ENCODE measurements around the gene PPIG.
"Not testable (repeated sequence)": the region's sequence is repeated elsewhere in the genome, so short reads cannot be mapped to it uniquely, and the experiment has no call there.

Gene PPIG

DNA sequence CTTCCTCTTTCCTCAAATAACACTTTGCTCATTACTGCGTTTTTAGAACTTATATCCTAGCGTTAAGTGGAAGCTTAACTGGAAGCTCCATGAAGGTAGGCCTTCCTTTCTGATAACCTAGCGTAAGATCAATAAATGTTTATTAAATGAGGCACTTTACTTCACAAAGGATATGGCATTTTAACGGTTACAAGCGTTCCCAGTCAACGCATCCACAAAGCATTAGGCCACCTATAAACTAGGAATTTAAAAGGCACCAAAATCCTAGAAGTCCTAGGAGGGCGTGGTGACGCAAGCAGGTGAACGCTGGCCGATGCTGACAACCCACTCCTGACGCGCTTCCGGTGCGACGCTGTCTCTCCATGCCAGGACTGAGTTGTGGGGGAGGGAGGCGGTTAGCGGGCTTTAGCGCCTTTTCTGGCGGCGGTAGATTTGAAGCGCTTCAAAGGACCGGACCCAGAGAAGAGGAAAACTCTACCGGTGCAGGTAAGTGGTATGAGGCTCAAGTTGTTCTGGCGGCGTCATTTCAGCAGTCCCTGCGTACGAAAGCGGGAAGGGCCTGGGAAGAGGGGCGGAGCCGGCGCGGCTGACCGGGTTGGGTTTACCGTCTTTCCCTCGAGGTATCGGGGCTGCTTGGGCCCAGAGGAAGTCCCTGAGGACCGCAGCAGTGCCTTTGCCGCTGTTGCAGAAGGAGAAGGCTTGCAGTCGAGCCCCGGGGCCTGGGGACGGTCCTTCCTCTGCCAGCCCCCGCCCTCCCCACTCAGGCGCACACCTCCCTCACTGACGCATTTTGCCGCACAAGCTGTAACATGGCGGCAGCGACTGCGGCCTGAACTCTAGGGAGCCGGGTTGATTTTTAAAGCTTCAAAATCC is at the start of gene PPIG:
TSS of gene PPIG (plus strand) at position 347 of the 873 bp plus-strand sequence. CDS start 19,691 bp downstream, outside the sequence.
- DNase-seq, result peak; percentile 86 to 95

DNA sequence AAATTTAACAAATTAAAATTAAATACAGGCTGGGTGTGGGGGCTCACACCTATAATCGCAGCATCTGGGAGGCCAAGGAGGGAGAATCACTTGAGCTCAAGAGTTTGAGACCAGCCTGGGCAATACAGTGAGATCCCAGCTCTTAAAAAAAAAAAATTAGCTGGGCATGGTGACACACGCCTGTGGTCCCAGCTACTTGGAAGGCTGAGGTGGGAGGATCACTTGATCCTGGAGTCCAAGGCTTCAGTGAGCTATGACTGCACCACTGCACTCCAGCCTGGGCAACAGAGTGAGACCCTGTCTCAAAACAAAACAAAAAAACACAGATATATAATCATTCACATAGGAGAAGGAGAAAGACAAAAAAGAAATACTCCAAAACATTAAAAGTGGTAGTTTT is 44.7 kb upstream of the PPIG start:
- not testable (repeated sequence) for DNase-seq

DNA sequence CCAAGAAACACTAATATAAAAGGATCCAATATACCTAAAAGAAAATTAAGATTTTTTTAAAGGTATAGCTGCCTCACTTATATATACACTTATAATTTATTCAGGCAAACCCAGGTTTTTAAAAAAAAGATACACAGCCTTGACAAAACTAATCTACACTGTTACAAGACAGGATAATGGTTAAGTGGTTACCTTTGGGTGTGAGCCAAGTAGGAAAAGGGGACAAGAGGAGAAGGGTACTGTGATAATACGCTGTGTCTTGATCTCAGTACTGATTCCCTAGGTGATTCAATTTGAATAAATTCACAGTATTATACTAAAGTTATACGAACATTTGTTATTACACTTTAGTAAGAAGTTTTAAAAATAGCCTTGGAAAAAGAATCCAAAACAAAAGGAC is 44.0 kb upstream of the PPIG start:
- no peak for DNase-seq

DNA sequence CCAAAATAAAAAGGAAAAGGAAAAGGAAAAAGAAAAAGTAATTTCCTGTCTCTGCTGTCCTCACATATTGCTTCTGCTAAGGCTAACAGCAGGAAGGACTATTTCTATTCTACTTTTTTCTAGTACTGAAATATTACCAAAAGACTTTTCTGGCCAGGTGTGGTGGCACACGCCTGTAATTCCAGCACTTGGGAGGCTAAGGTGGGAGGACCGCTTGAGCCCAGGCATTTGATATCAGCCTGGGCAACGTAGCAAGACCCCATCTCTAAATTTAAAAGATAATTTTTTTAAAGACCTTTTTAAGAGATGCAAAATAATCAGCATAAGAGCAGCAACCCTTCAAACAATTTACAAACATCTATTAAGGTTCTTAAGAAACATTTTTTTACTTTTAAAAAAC is 41.7 kb upstream of the PPIG start:
- DNase-seq, result no peak

DNA sequence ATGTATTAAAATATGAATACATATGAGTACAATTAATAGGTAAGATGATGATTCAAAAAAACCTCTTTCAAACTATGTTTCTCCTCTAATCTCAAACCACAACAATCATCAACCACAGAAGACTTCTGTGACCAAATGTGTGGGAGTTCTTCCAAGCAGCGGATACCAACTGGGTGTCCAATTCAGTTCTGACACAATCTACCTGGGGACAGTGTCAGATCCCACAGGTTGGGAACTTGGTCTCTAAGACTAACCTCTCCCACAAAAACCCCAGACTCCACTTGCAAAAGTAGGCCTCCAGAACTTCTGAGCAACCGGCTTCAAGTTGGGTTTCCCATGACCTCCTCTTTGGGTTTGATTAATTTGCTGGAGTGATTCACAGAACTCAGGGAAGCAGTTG is 37.4 kb upstream of the PPIG start:
- no peak for DNase-seq

DNA sequence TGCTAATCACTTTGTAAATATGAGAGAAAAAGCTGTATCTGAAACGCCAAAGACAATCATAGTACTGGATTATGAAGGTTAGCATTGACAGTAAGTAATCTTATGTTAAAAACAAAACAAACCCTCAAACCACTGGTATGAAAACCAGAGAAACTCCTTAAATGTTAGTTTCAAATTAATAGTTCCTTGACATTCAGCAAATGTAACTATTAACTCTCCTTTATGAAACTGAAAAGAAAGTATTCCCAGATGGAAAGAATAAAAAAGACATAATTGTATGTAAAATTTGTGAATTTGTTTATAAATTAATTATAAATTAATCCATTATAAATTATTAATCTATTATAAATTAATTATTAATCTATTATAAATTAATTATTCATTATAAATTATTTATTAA is 22.8 kb upstream of the PPIG start:
- DNase-seq, result no peak

DNA sequence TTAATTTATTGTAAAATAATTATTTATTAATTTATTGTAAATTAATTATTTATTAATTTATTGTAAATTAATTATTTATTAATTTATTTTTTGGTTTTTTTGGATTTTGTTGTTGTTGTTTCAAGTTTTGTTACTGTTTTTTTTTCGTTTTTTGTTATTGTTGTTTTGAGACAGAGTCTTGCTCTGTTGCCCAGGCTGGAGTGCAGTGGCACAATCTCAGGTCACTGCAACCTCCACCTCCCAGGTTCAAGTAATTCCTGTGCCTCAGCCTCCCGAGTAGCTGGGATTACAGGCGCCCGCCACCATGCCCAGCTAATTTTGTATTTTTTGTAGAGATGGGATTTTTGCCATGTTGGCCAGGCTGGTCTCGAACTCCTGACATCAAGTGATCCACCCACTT is 22.1 kb upstream of the PPIG start:
- DNase-seq, result not testable (repeated sequence)

DNA sequence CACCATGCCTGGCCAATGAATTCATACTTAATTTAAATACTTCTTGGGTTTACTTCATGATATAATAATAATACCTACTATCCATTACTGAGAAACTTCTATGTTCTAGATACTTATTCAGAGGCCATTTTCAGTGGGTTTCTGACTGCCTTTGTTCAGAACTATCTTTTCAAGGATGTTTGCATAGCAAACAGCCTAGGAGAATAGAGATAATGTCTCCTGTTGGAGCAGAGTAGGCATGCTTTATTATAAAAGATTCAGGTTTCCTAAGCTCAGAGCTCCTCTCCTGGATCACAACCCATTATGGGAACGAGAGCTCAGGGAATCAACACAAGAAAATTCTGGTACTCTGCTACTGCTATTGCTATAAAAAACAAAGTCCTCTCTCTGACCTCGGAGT is 21.6 kb upstream of the PPIG start:
- no peak for DNase-seq

DNA sequence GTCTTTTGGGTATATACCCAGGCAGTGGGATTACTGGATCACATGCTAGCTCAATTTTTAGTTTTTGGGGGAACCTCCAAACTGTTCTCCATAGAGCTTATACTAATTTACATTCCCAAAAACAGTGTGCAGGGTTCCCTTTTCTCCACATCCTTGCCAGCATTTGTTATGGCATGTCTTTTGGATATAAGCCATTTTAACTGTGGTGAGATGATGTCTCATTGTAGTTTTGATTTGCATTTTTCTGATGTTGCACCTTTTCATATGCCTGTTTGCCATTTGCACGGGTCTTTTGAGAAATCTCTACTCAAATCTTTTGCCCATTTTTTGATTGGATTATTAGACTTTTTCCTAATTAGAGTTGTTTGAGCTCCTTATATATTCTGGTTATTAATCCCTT is 18.5 kb upstream of the PPIG start:
- no peak for DNase-seq

DNA sequence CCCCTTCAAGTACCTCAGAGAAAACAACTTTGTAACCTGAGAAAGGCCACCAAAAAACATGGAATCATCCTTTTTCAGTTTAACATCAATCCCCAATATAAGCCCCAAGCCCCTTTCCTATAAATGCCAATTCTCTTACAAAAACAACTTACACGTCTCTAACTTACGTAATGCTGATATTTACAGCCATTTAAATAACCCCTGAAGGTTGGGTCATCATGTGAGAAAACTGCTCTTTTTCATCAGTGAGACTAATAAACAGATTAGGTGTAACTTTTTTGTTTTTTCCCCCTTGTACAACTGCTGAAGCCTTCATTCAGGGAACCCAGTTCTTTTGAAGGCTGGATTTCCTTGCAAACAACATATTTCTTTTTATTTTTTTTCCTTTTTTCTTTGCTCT is 14.2 kb upstream of the PPIG start:
- no peak for DNase-seq

DNA sequence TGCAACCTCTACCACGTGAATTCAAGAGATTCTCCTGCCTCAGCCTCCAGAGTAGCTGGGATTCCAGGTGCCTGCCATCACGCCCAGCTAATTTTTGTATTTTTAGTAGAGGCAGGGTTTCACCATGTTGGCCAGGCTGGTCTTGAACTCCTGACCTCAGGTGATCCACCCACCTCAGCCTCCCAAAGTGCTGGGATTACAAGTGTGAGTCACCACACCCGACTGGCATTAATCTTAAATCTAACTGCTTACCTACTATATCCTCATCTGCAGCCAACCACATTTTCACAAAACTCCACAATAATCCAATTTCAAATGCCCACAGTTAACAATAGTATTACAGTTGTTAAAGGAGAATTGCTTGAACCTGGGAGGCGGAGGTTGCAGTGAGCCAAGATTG is 13.4 kb upstream of the PPIG start:
- DNase-seq, result not testable (repeated sequence)

DNA sequence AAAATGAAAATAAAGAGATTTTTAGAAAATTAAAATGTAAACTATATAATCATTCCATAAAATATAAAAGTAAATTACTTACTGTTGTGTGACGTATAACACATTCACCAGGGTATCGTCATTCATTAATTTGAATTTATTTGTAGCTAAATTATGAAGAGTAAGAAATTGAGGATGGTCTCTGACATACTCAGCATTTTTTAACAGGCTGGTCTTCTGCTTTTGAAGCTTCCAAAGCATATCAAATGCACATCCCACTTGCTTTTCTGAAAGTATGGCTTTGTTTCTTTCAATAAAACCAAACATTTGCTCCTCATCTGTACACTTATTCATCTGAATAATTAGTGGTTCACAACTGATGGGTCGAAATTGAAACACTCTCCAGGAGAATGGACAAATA is 12.6 kb upstream of the PPIG start:
- no peak for DNase-seq

DNA sequence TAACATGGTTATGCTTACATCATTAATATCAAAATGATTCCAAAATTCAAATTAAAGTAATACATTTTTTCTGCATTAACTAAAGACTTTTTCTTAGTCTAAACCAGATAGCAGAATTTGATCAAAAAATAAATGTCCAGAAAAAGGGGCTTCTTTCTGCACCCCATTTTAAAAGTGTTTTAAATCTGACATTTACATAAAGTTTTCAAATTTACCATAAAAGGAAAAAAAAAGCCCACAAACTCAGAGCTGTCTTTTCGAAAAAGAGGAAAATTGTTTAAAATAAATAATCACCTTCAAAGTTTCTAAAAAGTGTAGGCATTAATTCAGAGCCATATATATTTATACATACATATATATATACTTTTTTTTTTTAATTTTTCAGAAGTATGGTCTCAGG is 12.0 kb upstream of the PPIG start:
- DNase-seq, result no peak

DNA sequence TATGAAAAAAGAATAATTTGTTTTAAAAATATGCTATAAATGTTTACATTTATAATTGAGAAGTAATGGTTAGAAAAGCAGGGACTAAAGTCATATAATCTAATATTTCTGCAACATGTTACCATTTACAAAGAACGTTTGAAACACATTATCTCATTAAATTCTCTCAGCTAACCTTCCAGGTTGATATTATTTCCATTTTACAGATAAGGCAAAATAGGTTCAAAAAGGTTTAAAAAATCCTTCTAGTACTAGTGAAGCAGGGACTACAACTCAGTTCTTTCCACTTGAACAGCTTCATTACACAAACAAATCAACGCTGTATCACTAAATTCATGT is 11.4 kb upstream of the PPIG start:
- DNase-seq, result no peak

DNA sequence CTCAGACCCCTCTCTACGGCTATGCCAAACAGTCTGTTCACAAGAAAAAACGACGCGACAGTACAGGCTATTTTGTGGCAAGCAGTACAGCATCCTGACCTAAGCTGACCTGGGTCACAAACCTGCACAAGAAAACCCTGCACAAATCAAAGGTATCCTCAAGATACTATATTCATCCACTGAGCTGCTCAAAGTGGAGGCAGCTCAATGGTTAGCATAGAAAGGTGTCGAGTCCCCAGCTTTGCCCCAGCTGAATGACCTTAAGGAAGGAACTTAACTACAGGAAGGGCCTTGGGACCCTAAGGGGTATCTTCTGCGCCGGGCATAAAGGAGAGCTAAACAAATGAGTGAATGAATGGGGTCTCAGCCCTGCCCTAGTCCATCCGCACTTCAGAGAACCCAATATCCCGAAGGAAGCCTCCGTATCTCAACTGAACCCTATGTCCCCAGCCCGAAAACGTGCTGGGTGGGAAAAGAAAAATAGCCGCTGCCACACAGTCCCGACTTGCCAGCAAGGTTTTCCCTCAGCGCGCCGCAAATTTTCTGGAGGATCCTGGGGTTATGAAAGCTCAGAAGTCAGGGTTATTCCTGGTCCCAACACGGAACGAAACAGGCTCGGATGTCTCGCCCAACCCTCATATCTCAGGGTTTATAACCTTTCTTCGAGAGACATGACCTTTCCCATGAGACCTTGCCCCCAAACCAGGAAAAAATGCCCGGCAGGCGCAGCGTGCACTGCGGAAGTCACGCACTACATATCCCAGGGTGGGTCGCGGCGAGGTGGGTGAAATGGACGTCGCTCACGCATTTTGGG is 10.8 kb upstream of the PPIG start, which contains the start of gene FASTKD1:
TSS of gene FASTKD1 (minus strand) at position 706 of the 814 bp plus-strand sequence. CDS start 1,836 bp downstream, outside the sequence.
- DNase-seq, result peak; percentile 91 to 98

DNA sequence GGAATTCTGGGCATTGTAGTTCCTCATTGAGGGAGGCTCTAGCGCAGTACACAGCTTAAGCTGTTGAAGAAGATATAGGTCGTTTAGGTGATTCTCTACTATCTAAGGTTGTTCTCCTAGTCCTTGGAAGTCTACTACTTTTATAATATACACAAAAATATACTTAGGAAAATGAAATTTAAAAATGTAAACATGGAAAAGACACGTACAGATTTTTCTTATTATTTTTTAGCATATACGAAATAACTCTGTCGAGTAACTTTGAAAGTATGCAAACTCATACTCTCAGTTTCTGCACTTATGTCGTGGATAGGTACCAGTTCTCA is 10.2 kb upstream of the PPIG start:
- no peak for DNase-seq

DNA sequence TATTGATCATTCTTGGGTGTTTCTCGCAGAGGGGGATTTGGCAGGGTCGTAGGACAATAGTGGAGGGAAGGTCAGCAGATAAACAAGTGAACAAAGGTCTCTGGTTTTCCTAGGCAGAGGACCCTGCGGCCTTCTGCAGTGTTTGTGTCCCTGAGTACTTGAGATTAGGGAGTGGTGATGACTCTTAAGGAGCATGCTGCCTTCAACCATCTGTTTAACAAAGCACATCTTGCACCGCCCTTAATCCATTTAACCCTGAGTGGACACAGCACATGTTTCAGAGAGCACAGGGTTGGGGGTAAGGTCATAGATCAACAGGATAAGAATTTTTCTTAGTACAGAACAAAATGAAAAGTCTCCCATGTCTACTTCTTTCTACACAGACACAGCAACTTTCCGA is 9.6 kb upstream of the PPIG start:
- not testable (repeated sequence) for DNase-seq

DNA sequence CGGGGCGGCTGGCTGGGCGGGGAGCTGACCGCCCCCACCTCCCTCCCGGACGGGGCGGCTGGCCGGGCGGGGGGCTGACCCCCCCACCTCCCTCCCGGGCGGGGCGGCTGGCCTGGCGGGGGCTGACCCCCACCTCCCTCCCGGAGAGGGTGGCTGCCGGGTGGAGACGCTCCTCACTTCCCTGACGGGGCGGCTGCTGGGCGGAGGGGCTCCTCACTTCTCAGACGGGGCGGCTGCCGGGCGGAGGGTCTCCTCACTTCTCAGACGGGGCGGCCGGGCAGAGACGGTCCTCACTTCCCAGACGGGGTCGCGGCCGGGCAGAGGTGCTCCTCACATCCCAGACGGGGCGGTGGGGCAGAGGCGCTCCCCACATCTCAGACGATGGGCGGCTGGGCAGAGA is 8.9 kb upstream of the PPIG start:
- not testable (repeated sequence) for DNase-seq

DNA sequence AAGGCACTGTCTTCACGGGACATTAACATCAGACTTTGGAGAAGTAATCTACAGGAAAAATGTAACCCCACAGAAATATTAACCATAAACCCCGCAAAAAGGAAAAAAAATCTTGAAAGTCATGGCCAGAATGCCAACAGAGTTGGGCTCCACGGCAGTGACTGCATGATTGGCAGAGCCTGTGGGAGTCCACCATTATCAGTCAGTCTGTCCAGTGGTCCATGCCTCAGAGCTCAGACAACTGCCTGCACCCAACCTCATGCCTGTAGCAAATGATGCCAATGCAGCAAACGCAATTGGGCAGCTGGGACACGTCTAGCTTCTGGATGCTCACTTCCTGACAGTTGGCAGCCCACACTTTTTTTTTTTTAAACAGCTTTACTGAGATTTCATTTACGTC is 5.1 kb upstream of the PPIG start:
- DNase-seq, result no peak

DNA sequence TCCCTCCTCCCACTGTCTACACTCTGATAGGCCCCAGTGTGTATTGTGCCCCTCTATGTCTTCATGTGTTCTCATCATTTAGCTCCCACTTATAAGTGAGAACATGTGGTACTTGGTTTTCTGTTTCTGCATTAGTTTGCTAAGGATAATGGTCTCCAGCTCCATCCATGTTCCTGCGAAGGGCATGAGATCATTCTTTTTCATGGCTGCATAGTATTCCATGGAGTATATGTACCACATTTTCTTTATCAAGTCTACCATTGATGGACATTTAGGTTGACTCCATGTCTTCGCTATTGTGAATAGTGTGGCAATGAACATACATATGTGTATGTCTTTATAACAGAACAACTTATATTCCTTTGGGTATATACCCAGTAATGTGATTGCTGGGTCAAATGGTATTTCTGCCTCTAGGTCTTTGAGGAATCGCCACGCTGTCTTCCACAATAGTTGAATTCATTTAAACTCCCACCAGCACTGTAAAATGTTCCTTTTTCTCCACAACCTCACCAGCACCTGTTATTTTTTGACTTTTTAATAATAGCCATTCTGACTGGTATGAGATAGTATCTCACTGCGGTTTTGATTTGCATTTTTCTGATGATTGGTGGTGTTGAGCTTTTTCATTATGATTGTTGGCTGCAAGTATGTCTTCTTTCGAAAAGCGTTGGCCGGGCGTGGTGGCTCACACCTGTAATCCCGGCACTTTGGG is 1.4 kb upstream of the PPIG start:
- not testable (repeated sequence) for DNase-seq

DNA sequence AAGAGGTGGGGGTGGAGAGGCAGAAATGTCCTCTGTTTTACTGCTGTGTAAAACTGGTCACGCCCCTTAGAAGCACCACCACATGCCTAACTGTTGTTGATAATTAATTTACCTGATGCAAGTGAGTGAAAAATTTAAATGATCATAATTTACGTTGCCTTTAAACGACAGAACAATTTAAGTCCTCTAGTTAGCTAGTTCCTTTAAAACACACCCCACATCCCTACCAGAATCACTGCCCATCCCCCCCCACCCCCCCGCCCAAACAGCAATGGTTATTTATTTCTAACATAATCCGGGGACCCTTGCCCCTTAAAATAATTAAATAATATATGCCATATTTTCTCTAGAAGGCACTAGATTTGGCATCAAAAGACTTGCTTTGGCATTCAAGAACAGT is 633 bp upstream of the PPIG start:
- no peak for DNase-seq

DNA sequence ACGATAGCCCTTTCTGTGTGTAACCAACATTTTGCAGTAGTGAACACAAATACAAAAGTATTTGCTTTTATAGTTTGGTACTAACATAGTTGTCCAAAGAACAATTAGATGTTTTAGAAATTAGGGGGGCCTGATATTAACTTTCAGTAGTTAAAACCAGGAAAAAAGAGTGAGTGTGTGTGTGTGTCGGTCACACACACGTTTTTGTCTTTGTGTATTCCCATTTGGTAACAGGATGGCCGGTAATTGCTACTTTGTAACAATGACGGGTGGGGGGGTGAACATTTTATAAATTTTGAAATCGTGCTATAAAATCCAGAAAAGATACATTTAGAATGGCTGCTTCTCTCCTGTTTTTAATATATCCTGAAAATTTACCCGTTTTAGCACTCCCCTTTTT is 1.5 kb downstream of the PPIG start:
- no peak for DNase-seq

DNA sequence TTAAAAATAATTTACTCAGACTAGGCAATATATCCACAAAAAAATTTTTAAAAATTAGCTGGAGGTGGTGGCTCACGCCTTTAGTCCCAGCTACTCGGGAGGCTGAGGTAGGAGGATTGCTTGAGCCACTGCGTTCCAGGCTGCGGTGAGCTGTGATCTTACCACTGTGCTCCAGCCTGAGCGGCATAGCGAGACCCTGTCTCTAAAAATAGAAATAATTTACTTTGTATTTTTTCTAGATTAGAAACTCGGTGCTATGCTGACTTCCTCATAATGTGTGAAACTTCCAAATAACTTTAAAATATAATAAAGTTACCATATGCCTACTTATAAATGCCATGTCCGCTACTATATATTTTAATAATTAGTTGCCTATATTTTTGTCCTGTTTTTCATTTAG is 6.7 kb downstream of the PPIG start:
- DNase-seq, result no peak

DNA sequence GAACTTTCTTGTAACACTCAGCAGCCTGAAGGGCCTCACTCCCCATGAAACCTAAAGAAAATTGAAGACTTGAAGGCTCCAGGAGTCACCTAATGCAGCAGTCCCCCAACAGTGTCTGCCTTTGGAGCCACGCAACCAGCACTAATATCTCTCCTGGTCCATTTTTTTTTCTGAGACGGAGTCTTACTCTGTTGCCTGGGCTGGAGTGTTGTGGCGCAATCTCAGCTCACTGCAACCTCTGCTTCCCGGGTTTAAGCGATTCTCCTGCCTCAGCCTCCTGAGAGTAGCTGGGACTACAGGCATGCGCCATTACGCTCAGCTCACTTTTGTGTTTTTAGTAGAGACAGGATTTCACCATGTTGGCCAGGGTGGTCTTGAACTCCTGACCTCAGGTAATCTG is 12.4 kb downstream of the PPIG start:
- not testable (repeated sequence) for DNase-seq

All from NCI-H526 (cell line).